GM18870 (cell line): ENCODE results near the gene POLD1.

Experiments
- ATAC-seq: cut with Tn5 transposase; IDR thresholded peaks from one replicate; pipeline ENCODE4 v1.9.1; 2021; ENCODE audit warnings: moderate library complexity; ENCODE audit not compliant: unreplicated experiment

POLD1 gene

GRCh38 chr19:50365434-50366306 is 18.5 kb upstream of the POLD1 start, which contains the start of gene NAPSA:
TSS of gene NAPSA (minus strand) at chr19:50365639. CDS start at chr19:50365621, 18 bp downstream.
- ATAC-seq: no peak

GRCh38 chr19:50368649-50369570 is 15.2 kb upstream of the POLD1 start:
- ATAC-seq: no peak

- no peak for ATAC-seq
These were observed 12.2 kb upstream of the POLD1 start for GRCh38 chr19:50371914-50372475.

- ATAC-seq: peak; percentile 79
These were observed 7.7 kb upstream of the POLD1 start, which contains the start of gene NR1H2 for GRCh38 chr19:50376166-50377050. TSS of gene NR1H2 (plus strand) at chr19:50376457. CDS start at chr19:50377606, 1,149 bp downstream.

- ATAC-seq: no peak
These were observed 7.1 kb upstream of the POLD1 start for GRCh38 chr19:50377051-50377461.

GRCh38 chr19:50377517-50377916 is 6.6 kb upstream of the POLD1 start:
- no peak for ATAC-seq

- ATAC-seq: no peak
These were observed 5.8 kb upstream of the POLD1 start for GRCh38 chr19:50378169-50378862.

GRCh38 chr19:50378863-50379236 is 5.3 kb upstream of the POLD1 start:
- ATAC-seq: no peak

GRCh38 chr19:50379602-50380001 is 4.5 kb upstream of the POLD1 start:
- ATAC-seq: no peak

- no peak for ATAC-seq
These were observed 4.0 kb upstream of the POLD1 start for GRCh38 chr19:50380137-50380536.

GRCh38 chr19:50380751-50381151 is 3.4 kb upstream of the POLD1 start:
- no peak for ATAC-seq

GRCh38 chr19:50381881-50382729 is 2.0 kb upstream of the POLD1 start:
- no peak for ATAC-seq

GRCh38 chr19:50383001-50383851 is 921 bp upstream of the POLD1 start:
- no peak for ATAC-seq

GRCh38 chr19:50384685-50385535 is 763 bp downstream of the POLD1 start:
- ATAC-seq: no peak

- no peak for ATAC-seq
These were observed 3.2 kb downstream of the POLD1 start for GRCh38 chr19:50387176-50387867.

- ATAC-seq: no peak
These were observed 3.7 kb downstream of the POLD1 start for GRCh38 chr19:50387868-50388245.
